HG03064 (cell line): ENCODE results near the gene CYP3A5.
"Not testable (repeated sequence)": the region's sequence is repeated elsewhere in the genome, so short reads cannot be mapped to it uniquely, and the experiment has no call there.

Experiments
- ATAC-seq: cut with Tn5 transposase; IDR thresholded peaks from one replicate; pipeline ENCODE4 v1.9.1; 2021; ENCODE audit warnings: low read depth; ENCODE audit not compliant: unreplicated experiment

Gene CYP3A5

GRCh38 chr7:99643464-99643863, 36.3 kb downstream of the CYP3A5 start:
- ATAC-seq, result no peak

DNA sequence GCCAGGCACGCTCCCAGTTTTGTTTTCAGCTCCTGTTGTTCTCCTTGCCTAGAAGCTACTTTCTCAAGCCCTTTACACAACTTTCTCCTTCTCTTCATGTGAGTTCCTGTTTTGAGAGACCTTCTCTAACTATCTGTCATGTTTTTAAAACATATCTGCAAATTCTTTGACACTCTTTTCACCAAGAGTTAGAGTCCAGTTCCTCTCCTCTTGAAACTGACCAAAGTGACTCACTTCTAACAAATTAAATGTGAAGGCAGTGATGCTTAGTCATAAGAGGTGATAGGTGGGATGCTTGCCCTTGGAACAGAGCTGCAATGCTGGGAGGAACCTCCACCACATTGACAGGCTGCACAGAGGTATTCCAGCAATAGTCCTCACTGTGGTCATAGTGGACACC, 37.8 kb downstream of the CYP3A5 start:
- no peak for ATAC-seq

DNA sequence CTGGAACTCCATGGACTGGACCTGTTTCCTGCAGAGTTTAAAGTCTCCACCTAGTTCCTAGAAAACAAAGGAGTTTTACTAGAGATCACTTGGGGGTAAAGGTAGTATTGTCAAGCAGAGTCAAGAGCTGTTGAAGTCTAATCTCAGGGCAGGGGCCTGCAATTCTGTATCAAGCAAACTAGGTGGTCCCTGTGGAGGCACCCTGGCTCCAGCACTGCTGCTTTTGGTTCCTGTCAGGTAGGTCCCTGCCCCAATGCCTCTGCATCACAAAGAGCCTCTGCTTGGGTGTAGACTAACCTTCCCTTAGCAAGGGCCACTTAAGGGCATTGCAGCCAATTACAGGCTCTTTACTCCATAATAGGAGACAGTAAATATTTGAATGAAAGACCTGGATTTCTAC, 40.5 kb downstream of the CYP3A5 start:
- no peak for ATAC-seq

DNA sequence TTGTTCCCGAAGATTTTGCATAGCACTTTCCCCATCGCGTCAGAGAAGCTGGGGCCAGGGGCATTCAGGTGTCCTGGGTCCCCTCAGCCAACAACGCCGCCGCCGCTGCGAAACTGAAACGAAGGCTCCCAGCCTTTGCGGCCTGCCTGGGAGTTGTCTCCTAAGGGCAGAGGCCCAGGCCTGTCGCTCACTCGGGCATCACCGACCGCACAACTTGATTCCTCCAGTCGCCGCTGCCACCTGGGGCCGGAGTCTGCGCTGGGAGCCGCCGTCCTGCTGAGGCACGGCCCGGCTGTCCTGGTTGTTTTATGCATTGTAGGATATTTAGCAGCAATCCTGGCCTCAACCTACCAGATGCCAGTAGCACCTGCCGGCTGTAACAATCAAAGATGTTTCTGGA, 41.1 kb downstream of the CYP3A5 start:
- no peak for ATAC-seq

DNA sequence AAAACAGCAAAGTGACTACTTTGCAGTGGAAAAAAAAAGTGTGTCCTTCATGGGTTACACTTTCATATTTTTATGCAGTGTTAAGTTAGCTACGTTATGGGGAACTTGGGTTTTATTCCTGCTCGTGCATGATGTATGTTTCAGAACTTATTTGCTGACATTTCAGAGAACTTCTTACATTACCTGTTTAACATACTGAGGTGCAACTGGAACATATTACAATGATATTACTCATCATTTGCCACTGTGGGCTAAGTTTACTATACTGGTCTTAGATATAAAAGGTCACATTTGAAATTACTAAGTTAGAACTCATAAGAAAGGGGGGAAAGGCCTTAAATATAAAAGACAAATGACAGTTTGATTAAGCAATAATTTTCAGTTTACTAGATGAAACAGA, 42.4 kb downstream of the CYP3A5 start:
- ATAC-seq, result not testable (repeated sequence)

GRCh38 chr7:99631295-99632109, 48.3 kb downstream of the CYP3A5 start:
- ATAC-seq, result no peak

- no peak for ATAC-seq
Observed at GRCh38 chr7:99629643-99630042, 50.2 kb downstream of the CYP3A5 start.

DNA sequence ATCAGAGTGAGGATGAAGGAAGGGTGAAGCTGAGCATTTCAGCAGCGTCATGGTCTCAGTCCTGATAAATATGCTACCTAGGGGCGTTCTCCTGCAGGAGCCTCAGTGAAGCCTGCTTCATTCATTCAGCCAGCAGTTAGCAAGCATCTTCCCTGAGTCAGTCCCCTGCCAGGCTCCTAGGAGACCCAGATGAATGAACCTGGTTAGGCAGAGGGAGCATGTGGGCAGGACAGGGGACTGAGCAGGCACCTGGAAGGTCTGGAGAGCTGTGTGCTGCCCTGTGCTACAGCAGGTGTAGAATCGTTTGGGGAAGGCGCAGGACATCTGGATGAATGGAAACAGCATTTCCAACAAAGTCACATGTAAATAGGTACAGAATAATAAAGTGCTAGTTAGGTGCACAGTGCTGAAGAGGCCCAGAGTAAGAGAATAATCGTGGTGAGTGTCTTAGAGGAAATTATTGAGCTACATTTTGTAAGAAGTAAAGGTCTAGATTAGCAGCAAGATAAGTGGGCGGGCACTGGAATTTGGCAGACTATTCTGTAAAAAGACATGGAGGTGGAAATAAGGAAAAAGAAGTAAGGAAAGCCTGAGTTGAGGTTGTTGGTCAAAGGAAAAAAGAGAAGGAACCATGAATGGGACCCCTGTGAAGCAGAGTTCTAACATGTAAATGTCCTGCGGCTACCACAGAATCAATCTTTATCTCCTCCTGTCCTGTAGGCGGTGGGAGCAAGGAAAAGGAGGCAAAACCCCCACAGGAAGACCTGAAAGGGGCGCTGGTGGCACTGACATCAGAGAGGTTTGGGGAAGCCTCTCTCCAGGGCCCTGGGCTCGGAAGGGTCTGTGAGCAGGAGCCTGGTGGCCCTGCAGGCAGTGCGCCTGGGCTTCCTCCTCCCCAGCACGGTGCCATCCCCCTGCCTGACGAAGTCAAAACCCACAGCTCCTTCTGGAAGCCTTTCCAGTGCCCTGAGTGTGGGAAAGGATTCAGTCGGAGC, 51.0 kb downstream of the CYP3A5 start:
- no peak for ATAC-seq

DNA sequence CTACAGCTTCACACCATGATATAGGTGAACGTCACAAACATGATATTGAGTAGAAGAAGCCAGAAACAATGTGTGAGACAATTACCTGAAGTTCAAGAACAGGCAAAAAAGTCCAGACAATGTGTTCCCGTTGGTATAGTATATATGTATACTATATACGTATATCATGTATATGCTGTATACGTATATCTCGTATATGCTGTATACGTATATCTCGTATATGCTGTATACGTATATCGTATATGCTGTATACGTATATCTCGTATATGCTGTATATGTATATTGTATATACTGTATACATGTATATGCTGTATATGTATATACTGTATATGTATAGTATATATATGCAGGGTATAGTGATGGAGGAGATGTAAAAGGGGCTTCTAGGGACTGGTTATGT, 52.3 kb downstream of the CYP3A5 start:
- no peak for ATAC-seq

- no peak for ATAC-seq
Observed at GRCh38 chr7:99626661-99627060, 53.1 kb downstream of the CYP3A5 start.

DNA sequence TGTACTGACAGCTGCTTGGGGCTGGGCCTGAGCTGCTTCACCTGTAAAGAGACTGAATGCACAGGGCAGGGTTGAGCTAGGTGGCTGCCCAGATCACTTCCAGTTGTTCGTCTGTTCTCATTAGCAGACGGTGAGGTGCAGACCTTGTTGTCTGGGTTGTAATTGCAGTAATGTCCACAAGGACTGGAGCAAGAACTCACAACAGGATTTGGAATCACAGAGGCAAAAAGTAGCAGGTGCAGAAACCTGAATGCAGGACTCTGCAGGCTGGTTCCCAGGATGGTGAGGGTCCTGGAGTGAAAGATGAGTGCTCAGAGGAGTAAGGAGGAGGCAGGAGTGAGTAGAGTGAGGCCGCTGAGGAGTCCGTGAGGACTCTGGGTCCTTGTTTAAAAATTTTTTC, 53.8 kb downstream of the CYP3A5 start:
- no peak for ATAC-seq

- ATAC-seq, result no peak
Observed at GRCh38 chr7:99625321-99625720, 54.5 kb downstream of the CYP3A5 start.

GRCh38 chr7:99624484-99624883, 55.3 kb downstream of the CYP3A5 start:
- ATAC-seq, result no peak

- no peak for ATAC-seq
Observed at GRCh38 chr7:99623702-99624447, 55.9 kb downstream of the CYP3A5 start.

DNA sequence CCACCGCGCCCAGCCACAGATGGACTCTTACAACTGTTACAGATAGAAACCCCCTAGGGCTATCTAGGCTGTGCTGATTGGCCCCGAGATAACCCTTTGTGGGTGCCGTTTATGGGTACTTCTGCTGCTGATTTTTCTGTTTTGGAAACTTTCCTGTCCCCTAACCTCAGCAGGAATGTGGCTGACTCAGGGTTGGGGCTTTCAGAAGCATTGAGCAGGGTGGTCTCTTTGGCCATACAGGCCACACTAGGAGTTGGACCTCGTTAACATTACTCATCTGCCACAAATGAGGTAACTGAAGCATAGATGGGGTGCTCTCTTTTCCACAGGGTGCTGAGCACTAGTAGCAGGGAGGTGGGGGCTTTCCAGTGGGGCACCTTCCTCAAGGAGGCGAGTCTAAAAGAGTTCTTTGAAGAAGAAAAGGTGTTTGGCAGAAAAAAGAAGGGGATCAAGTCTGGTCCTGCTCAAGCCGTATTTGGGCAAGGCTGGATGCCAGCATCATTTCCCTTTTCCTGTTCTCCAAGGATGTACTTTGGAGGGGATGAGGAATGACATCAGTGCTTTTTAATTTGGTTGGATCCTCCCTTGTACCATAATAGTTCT, 56.6 kb downstream of the CYP3A5 start:
- no peak for ATAC-seq

DNA sequence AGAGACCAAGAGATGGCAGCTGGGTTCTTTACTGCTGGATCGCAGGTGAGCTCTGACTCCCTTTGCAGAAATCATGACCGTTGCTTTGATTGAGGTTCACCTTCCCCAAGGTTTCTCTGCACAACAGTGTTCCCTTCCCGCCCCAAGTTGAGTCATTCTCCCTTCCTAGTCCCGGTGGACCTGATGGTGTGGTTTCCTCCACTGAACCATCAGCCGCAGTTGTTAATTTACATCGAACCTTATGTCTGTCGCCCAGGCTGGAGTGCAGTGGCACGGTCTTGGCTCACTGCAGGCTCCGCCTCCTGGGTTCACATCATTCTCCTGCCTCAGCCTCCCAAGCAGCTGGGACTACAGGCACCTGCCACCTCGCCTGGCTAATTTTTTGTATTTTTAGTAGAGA, 57.2 kb downstream of the CYP3A5 start:
- no peak for ATAC-seq

DNA sequence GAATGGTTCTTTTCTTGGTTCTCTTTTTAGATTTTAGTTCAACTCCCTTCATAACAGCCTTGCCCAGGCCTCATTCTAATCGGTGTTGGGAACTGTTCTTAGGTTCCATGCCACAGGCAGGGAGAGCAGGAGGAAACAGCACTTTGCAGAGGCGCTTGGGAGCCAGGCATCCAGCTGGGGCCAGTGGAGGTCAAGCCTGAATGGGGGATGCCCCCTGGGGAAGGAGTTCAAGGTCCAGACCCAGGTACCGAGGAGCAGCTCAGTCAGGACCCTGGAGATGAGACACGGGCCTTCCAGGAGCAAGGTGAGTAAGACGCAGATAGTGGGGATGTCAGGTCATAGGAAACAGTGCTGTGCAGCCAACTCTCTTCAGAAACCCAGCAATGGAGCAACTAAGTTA, 58.5 kb downstream of the CYP3A5 start:
- ATAC-seq, result no peak

DNA sequence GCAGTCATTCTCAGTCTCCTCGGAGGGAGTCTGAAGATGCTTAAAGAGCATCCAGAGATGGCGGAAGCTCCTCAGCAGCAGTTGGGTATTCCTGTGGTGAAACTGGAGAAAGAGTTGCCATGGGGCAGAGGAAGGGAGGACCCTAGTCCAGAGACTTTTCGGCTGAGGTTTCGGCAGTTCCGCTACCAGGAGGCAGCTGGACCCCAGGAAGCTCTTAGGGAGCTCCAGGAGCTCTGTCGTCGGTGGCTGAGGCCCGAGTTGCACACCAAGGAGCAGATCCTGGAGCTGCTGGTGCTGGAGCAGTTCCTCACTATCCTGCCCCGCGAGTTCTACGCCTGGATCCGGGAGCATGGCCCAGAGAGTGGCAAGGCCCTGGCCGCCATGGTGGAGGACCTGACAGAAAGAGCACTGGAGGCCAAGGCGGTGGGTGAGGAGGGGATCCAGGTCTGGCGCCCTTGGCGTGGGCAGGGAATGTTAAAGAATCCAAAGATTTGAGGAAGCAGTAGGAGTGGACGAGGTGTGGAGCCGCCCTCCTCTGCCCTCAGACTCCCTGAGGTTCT, 60.1 kb downstream of the CYP3A5 start:
- no peak for ATAC-seq

- ATAC-seq, result no peak
Observed at GRCh38 chr7:99618726-99619125, 61.1 kb downstream of the CYP3A5 start.

- peak; percentile 17 for ATAC-seq
Observed at GRCh38 chr7:99617192-99617781, 62.5 kb downstream of the CYP3A5 start.
